ENCODE data around the gene CDKN2AIP.

CDKN2AIP gene, protein sequence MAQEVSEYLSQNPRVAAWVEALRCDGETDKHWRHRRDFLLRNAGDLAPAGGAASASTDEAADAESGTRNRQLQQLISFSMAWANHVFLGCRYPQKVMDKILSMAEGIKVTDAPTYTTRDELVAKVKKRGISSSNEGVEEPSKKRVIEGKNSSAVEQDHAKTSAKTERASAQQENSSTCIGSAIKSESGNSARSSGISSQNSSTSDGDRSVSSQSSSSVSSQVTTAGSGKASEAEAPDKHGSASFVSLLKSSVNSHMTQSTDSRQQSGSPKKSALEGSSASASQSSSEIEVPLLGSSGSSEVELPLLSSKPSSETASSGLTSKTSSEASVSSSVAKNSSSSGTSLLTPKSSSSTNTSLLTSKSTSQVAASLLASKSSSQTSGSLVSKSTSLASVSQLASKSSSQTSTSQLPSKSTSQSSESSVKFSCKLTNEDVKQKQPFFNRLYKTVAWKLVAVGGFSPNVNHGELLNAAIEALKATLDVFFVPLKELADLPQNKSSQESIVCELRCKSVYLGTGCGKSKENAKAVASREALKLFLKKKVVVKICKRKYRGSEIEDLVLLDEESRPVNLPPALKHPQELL

DNA sequence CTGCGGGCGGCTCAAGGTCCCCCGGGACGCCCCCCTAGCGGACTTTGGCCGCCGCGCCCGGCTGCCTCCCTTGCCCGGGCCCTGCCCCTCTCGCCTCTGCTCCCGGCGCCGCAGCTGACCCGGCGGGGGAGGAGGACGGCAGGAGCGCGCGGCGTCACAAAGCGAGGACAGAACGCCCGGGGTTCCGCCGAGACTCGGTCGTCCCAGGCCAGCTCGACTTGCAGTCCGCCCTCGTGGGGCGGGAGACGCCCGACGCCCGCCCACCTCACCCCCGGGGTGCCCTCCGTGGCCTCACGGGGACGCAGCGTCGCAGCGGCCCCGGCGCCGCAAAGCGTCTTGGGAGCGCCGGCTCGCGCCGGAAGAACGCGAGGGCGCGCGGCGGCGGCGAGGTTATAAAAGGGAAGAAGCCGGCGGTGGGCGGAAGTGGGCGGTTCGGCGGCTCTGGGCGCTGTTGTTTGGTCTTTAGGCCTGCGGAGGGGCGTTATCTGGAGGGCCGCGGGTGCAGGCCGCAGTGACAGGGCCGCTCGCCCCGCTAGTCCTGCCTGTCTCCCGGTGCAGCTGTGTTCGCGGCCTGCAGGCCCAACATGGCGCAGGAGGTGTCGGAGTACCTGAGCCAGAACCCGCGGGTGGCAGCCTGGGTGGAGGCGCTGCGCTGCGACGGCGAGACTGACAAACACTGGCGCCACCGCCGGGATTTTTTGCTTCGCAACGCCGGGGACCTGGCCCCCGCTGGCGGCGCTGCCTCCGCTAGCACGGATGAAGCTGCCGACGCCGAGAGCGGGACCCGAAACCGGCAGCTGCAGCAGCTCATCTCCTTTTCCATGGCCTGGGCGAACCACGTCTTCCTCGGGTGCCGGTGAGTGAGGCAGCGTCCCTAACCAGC, at the start of gene CDKN2AIP:
TSS of gene CDKN2AIP (plus strand) at position 423 of the 883 bp plus-strand sequence. CDS start at position 585, 162 bp downstream.
- DNase-seq: peak; percentile 88

DNA sequence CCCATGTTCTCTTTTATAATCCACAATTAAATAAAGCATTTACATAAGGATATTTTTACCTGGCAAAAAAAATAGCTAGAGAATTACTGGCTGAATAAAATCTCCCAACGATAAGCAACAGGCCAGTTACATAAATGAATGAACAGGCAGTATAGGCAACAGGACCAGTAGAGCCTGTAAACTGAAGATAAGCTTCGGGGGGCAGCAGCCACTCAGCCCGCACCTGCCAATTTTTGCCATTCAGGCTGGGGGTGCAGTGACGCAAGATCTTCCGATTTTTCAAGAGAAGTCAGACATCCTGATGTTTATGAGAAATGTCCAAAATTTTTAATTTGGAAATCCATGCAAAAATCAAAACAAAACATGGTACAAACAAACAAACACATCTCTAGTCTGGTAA, 49.0 kb upstream of the CDKN2AIP start:
- DNase-seq: no peak

DNA sequence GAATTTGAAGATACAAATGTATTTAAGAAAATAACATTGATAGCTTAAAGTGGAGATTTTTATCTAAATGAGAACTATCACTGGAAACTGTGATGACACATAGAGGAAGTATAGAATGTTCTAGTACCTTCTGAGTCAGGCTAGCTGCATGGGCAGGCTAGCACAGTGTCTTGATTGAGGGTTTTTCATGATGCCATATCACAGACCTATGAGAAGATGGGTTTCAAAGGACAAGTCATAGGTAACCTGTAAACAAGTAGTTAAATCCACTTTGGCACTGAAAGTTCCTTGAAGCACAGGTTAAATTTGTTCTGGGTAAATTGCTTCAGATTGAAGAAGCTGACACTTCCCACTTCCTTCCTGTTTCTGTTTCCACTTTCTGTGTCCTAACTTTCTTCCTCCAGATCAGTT, 48.2 kb upstream of the CDKN2AIP start:
- DNase-seq: no peak

- DNase-seq: no peak
Measured at GRCh38 chr4:183397741-183398297, 46.6 kb upstream of the CDKN2AIP start.

DNA sequence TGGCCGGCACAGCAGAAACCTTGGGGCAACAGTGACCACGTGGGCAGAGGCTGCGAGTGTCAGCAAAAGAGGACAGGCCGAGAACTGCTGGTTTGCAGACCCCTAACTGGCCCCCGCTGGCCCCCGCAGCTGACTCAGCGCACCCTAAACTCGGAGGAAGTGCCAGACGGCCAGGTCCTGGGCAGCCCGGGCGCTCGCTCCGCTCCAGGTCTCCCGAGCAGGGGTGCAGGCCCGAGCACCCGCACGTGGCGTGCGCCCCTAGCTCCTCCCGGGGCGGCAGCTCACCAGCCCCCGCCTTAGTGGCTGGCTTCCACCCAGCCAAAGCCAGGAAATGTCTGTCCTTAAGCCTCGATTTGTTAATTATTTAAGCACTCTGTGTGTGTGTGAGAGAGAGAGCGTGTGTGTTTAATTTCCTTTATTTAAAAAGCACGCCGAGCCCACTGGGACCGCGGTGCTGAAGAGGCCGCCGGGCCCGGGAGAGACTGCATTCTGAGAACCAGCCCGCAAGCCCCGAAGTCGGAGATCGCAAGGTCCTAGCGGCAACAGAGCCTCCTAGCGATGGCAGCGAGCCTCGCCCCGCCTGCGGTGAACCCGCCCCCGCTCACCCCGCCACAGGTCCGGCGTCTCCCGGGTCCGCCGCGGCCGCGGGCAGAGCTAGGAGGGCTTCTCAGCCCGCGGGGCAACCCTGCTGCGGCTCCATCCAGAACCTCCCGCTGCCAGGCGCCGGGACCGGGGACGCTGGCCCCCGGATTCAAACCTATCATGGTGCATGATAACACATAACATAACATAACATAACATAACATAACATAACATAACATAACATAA, 45.9 kb upstream of the CDKN2AIP start:
- DNase-seq: no peak

GRCh38 chr4:183399126-183399522, 45.3 kb upstream of the CDKN2AIP start:
- DNase-seq: no peak

DNA sequence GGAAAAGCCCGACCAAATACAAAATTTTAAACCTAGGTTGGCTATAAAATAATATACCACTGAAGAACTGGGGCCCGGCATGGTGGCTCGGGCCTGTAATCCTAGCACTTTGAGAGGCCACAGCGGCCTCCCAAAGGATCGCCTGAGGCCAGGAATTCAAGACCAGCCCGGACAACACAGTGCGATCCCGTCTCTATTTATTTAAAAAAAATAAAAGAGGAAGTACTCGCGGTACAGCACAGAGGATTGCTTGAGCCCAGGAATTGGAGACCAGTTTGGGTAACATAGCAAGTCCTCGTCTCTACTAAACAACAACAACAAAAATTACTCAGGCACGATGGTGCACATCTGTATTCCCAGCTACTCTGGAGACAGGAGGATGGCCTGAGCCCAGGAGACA, 44.8 kb upstream of the CDKN2AIP start:
- no peak for DNase-seq

GRCh38 chr4:183400035-183400434, 44.4 kb upstream of the CDKN2AIP start:
- DNase-seq: no peak

DNA sequence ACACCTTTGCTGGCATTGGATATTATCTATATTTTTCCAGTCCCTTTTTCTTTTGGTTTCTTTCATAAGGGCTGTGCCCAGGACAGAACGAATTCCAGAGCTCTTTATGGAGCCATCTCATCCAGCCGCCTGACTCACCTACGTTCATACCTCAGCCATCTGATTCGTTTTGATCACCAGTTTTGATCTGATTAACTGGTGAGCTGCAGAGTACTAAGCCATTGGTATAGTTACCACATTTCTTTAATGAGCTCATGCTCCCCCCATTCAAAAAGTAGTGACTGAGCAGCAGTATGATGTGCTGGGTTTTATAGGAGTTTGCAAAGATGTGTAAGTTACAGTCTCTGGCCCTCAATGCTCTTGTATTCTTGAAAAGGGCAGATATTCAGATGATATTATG, 43.0 kb upstream of the CDKN2AIP start:
- no peak for DNase-seq

DNA sequence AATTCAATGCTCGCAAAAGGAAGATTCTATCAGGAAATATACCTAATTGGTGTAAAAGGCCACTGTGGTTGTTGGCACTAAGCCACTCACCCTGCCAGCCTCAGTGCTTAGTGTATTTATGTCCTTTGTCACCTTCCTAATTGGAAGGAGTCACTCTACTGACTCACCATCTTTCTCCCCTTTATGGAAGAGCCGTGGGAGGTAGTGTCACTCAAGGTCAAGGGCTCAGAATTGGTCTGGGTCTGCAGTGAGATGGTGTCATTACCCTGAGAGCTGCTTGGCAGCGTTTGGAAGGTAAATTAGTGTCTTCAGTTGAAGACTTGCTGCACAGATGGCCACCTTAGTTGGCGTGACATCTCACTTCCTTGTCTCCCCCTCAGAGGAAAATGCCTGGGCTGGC, 41.7 kb upstream of the CDKN2AIP start:
- DNase-seq: peak; percentile 64

GRCh38 chr4:183403486-183403885, 41.0 kb upstream of the CDKN2AIP start:
- DNase-seq: no peak

- DNase-seq: no peak
Measured at GRCh38 chr4:183403961-183404360, 40.5 kb upstream of the CDKN2AIP start.

DNA sequence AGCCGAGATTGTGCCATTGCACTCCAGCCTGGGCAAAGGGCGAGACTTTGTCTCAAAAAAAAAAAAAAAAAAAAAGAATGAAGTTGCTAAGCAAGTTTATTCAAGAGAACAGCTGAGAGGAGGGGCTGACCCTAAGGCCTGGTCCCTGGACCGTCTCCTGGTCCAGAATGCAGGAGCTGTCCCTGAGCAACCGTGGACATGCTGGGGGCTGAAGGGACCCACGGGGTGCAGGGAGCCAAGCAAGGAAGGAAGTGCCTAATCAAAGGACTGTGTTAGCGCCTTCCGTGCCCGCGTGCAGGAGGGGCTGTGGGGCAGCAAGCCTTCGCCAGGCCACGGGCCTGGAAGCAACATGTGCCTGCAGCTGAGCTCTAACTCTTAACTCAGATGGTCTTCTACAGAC, 39.1 kb upstream of the CDKN2AIP start:
- DNase-seq: no peak

DNA sequence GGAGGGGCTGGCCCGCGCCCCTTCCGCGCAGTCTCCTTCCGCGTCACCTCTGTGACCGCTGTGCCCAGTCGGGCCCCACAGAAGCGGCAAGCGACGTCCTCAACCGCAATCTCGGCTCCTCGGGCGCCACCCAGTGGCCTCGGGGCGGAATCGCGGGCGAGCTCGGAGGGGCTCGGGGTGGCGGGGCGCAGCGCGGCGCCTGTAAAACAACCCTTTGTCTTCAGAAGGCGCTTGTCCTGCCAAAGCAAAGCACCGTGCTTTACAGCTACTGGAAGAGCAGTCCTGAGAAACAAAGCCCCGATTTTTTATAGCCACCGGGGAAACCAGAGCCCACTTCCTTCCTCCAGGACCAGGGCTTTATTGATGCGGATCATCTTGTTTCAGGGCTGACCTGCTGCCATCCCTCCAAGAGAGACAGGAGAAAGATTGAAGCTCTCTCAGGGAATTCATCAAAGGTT, 37.3 kb upstream of the CDKN2AIP start:
- DNase-seq: peak; percentile 68

- DNase-seq: no peak
Measured at GRCh38 chr4:183407635-183408464, 36.6 kb upstream of the CDKN2AIP start.

DNA sequence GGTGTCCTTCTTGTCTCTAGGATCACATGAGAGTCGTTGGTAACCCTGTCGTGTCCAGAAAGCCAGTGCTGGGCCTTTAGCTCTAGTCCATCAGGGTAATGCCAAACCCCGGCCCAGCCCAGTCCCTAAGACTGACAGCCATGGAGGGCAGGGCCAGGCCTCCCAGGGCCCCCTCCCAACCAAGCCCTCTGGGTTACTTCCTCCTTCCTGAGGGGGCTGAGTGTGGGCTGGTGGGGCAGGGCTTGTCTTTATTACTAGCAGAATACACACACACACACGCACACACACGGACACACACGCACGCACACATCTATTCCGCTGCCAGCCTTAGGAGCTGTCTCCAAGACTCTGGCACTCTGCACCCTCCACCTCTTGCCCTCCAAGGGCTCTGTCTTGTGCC, 35.6 kb upstream of the CDKN2AIP start:
- no peak for DNase-seq

DNA sequence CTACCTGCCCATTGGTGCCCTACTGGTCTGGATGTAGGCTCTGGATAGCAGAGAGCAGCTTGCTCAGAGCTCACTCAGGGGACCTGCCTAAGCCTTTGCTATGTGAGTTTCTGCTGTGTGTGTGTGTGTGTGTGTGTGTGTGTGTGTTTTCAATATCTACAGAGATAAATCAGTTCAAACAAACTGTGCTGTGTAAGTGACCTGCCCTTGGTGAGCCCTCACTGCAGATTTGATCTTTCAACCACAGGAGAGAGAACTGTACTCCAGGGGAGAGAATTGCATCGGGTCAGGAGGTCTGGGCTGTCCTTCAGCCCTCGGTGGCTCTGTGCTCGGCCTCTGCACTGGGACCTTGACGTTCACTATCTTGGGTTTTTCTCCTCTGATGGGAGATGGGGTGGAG, 35.0 kb upstream of the CDKN2AIP start:
- no peak for DNase-seq

DNA sequence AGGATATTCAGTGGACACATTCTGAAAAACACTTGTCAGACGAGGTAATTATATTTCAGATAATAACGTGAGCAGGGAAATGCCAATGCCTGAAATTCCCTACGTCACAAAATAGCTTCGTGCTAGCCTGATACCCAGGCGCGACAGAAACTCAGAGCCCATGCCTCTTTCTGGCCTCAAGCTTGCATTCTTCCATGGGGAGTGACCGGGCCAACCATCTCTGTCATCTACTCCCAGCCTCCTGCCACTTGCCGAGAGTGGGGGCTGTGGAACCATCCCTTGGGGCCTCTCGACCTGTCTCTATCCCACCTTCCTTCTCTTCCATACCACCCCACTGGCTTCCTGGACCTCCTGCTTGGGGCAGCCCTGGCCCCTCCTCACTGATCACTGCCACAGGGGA, 34.5 kb upstream of the CDKN2AIP start:
- DNase-seq: no peak

- DNase-seq: no peak
Measured at GRCh38 chr4:183411291-183411861, 33.1 kb upstream of the CDKN2AIP start.

DNA sequence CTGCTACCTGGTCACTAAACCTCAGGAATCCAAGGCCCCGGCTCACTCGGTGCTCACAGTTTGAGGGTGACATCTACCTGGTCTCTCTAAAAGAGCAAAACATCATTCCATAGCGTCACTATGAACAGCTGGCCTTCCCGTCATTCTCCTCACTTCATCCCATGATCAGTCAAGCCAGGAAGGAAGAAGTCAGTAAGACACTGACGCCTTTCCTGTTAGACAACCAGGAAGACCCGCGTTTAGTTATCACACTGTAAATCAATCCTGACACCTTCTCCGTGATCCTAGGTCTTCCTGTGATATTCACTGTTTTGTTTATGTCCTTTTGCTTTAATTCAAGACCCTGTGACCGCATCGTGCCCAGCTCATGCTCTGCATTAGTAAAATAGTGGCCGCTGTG, 31.6 kb upstream of the CDKN2AIP start:
- no peak for DNase-seq
